GM18861 (cell line): Measurements from ENCODE around the gene ADK.
"Not testable (repeated sequence)": the region's sequence is repeated elsewhere in the genome, so short reads cannot be mapped to it uniquely, and the experiment has no call there.

Experiments used
- ATAC-seq: cut with Tn5 transposase; IDR thresholded peaks from one replicate; pipeline ENCODE4 v1.9.1; 2021; ENCODE audit not compliant: unreplicated experiment

ADK gene

GRCh38 chr10:74297389-74298080, 146.5 kb downstream of the ADK start:
- no peak for ATAC-seq

GRCh38 chr10:74300074-74300621, 149.1 kb downstream of the ADK start:
- ATAC-seq, result not testable (repeated sequence)

GRCh38 chr10:74300666-74301065, 149.6 kb downstream of the ADK start:
- no peak for ATAC-seq

GRCh38 chr10:74305730-74306129, 154.7 kb downstream of the ADK start:
- no peak for ATAC-seq

DNA sequence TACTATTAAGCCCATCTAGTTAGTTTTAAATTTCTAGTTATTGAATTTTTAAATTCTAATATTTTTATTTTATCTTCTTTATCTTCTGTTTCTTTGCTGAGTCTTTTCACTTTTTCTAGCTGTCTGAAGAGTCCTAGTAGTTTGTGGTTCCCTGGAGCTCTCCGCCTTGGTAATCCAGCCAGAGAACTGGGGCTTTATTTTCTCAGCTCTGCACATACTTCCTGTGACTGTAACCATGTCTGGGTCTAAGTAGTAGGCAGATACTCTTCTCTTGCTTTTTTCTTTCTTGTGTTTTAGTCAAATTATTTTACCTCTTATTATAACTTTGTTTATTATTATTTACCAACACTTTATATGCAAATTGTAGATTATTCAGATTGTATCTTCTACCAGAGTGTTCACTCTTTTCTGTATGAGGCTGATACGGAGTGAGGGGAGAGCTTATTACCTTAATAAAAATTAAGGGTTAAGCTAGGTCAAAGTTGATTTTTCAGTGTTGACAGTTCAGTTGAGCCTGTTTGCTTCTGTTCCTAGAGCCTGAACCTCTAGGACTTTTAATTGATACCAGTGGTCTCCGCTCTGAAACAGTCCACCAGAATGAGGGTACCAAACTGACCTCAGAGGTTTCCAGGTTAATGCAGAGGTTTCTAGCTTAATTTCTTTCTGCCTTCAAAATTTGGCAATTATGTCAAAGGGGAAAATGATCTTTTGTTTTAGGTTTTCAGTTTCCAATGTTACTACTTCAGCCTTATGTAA, 155.4 kb downstream of the ADK start:
- no peak for ATAC-seq

DNA sequence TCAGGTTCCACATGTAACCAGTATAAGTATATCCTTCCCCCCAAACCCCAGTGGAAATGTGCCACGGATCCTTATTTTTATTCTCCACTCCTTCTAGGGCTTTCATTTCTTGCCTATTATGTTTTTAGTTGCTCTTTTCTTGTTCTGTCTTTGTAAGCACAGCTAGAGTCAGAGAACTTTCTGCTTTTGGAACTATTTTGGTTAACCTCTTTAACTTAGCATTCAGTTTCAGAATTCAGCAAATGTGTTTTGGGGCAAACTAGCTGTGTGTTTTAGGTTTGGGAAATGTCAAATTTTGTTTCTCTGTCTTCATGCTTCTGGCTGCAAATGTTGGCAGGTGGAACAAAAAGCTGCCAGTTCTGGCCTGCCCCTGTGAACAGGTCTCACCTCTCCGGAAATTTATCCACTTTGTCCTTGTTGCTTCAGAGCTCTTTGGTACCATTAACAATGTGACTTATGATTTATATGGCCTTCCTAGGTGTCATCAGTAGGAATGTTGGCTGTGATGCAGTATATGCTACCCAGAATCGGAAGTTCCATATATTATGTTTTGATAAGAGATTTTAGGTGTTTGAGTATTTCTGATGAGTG, 156.1 kb downstream of the ADK start:
- no peak for ATAC-seq

GRCh38 chr10:74310652-74311257, 159.7 kb downstream of the ADK start:
- ATAC-seq, result no peak

- ATAC-seq, result no peak
Observed at GRCh38 chr10:74314166-74314565, 163.1 kb downstream of the ADK start.

- no peak for ATAC-seq
Observed at GRCh38 chr10:74320026-74320425, 169.0 kb downstream of the ADK start.

DNA sequence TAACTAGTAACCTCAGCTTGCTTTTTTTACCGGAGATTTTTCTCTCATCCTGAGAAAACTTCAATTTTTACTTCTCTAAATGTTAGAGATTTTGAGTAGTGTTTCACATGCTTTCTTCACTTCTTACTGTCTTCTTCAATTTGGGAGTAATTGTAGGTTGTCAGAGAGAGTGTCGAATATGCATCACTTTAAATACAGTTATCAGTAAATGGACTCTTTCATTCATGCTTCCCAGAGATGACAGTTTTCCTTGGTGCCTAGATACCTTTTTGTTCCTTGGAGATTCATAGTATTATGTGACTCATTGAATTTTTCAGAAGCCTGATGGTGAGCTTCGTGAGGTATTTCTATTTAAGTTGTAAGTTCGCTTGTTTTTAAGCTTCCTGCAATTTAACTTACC, 169.7 kb downstream of the ADK start:
- ATAC-seq, result no peak

DNA sequence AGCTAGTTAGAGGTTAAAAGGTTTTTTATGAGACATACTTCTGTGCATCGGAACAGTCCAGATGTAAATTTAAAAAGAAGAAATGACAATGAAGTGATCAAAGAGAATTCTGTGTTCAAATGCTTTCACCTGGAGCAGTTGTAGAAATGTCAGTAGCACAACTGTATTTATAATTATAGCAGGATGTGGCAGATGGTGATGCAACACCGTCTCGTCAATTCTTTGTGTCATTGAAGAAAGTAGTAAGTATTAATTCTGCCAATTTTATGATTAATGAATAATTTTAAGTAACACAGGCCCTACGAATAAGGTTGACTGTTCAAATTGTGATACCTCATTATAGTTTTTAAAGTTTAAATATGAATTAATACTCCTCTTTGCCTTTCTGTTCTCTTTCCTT, 171.1 kb downstream of the ADK start:
- ATAC-seq, result no peak

- no peak for ATAC-seq
Observed at GRCh38 chr10:74322565-74322964, 171.5 kb downstream of the ADK start.

GRCh38 chr10:74328388-74328787, 177.4 kb downstream of the ADK start:
- ATAC-seq, result no peak

- ATAC-seq, result no peak
Observed at GRCh38 chr10:74329873-74330272, 178.9 kb downstream of the ADK start.

GRCh38 chr10:74330646-74331045, 179.6 kb downstream of the ADK start:
- no peak for ATAC-seq

- ATAC-seq, result no peak
Observed at GRCh38 chr10:74332398-74332797, 181.4 kb downstream of the ADK start.

- ATAC-seq, result no peak
Observed at GRCh38 chr10:74333174-74333573, 182.2 kb downstream of the ADK start.

- no peak for ATAC-seq
Observed at GRCh38 chr10:74334221-74334620, 183.2 kb downstream of the ADK start.

- ATAC-seq, result no peak
Observed at GRCh38 chr10:74335501-74335900, 184.5 kb downstream of the ADK start.

DNA sequence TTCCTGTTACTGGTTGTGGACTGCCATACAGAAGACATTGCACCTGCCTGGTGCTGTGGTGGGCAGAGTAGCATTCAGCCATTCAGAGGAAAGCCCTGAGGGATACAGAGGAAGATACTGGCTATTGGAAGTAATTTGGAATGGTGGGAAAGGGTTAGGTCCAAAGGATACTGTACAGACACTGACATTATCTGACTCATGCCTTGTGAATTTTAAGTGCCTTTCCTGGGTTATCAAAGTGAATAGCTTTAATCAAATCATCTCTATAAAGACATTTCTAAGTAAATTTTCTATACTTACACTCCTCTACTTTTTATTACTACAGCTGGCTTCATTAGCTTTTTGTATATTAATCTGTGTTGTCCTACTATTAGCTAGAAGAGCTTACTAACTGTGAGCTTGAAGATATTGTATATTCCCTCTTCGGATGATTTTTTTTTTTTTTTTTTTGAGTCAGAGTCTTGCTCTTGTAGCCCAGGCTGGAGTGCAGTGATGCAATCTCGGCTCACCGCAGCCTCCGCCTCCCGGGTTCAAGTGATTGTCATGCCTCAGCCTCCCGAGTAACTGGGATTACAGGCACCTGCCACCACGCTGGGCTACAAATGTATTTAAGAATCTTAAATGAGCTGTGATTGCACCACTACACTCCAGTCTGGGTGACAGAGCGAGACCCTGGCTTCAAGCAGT, 186.5 kb downstream of the ADK start:
- no peak for ATAC-seq

- ATAC-seq, result no peak
Observed at GRCh38 chr10:74342991-74343390, 192.0 kb downstream of the ADK start.
